Measurements from ENCODE around the gene APOBEC3A.
A peak's percentile ranks its signal among the peaks of the same experiment; 100 is the strongest.
"Not testable (repeated sequence)": the region's sequence is repeated elsewhere in the genome, so short reads cannot be mapped to it uniquely, and the experiment has no call there.

APOBEC3A gene

DNA sequence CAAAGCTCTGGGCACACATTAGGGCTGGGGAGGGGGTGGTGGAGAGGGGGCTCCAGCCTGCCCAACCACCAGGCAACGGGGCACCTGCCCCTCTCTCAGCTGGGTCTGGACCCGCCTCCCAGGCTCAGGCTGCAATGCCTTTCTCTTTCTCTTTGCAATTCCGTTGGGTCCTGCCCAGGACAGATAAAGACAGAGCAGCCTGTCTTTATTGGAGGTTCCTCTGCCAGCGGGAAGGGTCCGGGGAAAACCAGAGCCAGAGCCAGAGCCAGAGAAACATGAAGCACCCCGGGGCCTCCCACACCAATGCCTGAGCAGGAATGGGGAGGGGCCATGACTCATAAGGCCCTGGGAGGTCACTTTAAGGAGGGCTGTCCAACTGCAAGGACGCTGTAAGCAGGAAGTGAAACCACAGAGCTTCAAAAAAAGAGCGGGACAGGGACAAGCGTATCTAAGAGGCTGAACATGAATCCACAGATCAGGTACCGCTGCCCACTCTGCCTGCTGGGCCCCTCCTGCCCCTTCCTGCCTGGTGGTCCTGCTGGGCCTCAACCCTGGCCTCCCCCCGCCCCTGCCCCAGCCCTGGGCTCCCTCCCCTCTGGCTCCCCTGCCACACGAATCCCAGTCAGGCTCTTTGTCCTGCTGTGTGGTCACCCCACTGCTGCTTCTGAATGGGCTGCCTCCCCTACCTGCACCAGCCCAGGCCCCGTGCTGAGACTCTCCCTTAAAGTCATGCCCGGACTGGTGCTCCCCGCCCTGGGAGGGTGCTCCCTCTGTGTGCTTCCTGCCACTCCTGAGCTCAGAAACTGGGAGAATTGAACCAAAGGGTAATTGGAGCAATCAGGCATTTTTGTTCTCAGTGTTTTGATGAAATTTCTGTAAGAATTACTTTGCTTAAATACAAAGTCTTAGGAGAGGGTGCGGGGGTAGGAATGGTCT, 24.9 kb downstream of the APOBEC3A start, which contains the start of gene APOBEC3B:
APOBEC3B (plus strand) TSS at position 356 of the 936 bp plus-strand sequence; CDS start at position 463, 107 bp downstream.
- peak; percentile 82 for DNase-seq (ENCODE audit: low read depth)

DNA sequence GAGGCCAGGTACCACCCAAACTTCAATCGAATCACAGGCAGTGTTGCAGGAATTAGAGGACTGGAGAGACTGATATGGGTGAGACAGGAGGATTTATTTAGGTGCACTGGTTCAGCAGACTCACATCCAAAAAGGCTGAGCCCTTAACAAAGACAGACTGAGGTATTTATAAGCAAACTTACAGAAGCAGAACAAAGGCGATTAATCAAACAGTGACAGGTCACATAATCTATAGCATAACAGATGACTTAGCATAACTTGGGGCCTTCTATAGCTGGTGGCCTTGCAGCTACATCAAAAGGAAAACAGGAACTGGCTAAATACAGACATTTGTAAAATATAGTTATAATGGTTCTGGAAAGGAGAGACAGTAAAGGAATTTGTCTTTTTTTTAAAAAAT, 26.8 kb downstream of the APOBEC3A start:
- DNase-seq (ENCODE audit: low read depth), result no peak

DNA sequence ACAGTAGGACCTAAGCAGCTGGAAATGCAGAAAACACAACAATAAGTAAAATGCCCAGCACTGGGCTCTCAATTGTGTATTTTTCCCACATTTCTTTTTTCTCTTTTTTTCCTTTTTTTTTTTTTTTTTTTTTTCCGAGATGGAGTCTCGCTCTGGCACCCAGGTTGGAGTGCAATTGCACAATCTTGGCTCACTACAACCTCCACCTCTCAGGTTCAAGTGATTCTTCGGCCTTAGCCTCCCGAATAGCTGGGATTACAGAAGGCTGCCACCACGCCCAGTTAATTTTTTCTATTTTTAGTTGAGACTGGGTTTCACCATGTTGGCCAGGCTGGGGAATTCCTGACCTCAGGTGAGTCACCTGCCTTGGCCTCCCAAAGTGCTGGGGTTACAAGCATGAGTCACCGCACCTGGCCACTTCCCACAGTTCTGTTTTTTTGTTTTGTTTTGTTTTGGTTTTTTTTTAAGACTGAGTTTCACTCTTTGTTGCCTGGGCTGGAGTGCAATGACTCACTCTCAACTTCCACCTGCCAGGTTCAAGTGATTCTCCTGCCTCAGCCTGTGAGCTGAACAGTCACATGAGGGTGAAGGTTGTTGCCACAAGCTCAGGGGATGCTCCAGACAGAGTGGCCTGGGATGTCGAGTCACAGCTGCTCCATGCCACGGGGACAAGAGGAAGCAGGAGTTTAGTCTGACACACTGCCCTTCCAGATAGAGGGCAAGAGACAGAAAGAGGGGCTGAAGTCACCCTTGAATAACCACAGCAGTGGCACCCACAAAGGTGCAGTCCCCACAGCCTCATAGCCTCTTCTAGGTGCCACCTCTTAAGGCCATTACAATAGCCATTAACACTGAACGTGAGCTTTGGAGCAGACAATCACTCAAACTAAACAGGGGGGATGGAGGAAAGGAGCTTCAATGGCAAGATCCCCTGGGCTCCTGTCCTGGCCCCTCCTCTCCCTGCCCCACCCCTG, 27.7 kb downstream of the APOBEC3A start:
- DNase-seq (ENCODE audit: low read depth), result not testable (repeated sequence)

DNA sequence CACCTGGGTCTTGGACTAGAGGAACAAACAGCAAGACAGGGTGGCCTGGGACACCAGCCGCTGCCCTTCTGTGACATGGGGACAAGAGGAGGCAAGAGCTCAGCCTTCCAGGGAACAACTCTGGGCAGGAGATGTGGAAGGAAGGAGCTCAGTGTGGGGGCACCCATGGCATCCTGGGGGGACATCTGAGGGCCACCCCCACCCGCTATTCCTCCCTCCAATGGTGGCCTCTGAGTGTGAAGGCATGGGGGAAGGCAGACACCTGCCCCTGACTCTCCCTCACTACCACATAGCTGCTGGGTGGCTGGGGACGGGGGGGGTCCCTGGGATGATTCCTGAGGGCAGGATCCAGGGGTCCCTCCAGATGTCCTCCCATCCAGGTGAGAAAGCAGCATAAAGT, 29.2 kb downstream of the APOBEC3A start:
- no peak for DNase-seq (ENCODE audit: low read depth)

DNA sequence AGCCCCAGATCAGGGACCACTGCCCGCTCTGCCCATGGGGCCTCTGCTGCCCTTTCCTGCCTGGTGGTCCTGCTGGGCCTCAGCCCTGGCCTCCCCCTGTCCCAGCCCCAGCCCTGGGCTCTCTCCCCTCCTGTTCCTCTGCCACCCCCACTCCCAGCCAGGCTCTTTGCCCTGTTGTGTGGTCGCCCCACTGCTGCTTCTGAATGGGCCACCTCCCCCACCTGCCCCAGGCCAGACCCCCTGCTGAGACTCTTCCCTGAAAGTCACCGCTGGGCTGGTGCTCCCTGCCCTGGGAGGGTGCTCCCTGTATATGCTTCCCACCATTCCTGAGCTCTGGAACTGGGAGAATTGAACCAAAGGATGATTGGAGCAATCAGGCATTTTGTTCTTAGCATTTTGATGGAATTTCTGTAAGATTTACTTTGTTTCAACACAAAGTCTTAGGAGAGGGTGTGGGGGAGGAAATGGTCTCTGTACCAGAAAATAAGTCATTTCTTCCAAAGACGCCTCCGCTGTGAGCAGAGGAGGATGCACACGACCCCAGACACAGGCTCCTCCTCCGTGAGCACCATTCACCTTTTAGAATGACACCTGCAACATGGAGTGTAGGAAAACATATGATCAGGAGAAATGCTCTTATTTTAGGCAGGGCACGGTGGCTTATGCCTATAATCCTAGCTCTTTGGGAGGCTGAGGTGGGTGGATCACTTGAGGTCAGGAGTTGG, 29.9 kb downstream of the APOBEC3A start:
- DNase-seq (ENCODE audit: low read depth), result no peak

DNA sequence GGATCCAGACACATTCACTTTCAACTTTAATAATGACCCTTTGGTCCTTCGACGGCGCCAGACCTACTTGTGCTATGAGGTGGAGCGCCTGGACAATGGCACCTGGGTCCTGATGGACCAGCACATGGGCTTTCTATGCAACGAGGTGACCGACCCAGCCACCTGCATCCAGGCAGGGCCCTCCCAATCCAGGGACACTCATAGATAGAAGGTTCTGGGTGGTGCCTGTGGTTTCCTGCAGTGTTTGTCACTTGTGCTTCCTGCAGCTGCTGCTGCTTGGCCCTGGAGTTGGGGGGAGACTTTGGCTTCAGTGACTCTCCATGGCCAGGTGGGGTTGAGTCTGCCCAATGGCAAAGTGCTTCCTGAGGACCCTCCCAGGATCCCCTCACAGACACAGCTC, 32.1 kb downstream of the APOBEC3A start:
- no peak for DNase-seq (ENCODE audit: low read depth)

DNA sequence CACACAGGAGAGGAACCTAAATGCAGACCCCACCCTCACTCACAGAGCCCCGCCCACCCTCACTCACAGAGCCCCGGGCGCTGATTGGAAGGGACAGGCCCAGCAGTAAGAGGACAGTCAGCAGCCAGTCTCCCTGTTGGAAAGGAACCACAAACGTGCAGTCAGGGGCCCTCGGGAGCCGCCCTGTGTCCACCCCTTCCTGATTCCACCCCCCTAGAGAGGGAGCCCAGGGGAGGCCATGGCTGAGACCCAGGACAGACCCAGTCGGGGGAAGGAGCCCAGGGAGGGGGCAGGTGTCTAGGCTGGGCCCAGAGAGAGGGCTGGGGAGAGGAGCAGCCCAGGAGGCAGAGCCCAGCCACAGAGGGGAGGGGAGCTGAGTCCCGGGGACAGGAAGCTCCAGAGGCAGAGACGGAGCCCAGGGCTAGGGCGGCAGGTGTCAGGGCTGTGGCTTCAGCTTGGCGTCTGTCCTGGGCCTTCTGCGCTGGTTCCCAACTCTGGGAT, 35.5 kb downstream of the APOBEC3A start:
- DNase-seq (ENCODE audit: low read depth), result not testable (repeated sequence)

DNA sequence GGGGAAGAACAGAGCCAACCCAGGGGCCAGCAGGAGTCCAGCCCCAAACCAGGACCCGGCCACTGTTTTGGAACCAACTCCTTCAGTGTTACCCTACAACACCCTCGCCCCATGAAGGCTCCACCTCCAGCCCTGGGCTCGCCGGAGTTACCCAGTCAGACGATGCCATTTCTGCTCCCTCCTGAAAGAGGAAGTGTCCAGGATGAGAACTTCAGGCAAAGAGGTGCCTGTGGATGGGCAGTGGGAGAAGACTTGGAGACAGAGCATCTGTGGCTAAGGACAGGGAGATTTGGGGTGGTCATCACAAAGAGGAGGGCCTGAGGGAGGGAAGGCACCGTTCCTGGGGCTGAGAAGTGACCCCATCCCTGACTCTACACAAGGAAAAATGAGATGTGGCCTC, 38.7 kb downstream of the APOBEC3A start:
- DNase-seq (ENCODE audit: low read depth), result no peak

DNA sequence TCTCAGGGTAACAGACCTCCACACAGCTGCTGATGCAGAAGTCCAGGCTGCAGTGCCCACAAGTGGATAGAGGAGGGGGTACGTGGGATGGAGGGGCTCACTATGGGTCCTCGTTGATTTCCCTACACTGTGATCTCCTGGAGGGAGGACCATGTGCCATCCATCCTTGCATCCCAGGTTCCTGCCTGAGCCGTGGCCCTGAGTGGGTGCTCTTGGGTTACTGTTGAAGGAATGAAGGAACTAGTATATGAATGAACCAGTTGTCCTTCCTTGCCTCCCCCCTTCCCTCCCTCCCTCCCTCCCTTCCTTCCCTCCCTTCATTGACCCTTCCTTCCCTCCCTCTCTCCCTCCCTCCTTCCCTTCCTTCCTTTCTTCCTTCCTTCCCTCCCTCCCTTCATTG, 40.1 kb downstream of the APOBEC3A start:
- DNase-seq (ENCODE audit: low read depth), result no peak

DNA sequence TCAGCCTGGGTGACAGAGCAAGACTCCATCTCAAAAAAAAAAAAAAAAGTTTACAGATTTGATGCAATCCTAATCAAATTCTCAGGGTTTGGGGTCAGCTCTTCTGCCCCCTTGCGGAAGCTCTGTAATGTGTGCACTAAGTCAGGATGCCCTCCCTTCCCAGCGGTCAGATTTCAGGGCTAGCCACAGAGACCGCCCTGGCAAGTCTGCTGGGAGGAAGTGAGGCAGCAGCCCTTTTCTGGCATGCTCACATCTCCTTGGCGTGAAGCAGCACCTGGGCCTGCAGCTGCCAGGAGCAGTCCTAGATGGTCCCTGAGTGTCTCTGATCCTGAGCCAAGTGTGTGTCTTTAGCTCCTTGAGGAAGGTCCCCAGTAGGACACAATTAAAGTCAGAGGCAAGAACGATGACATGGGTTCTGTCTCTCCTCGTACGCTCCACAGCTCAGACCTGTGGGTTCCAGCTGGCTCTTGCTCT, 45.8 kb downstream of the APOBEC3A start:
- DNase-seq (ENCODE audit: low read depth), result peak; percentile 83

DNA sequence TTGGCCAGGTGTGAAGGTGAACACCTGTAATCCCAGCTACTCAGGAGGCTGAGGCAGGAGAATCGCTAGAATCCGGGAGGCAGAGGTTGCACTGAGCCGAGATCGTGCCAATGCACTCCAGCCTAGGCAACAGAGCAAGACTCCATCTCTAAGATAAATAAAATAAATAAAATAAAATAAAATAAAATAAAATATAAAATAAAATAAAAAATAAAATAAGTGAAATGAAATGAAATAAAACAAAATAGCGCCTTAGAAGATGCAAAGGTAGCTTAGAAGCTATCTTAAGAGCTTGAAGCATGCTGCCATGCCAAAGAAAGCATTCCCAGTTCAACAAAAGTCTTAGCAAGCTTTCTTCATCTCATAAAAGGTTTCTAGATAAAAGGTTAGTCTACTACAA, 49.8 kb downstream of the APOBEC3A start:
- DNase-seq (ENCODE audit: low read depth), result no peak

DNA sequence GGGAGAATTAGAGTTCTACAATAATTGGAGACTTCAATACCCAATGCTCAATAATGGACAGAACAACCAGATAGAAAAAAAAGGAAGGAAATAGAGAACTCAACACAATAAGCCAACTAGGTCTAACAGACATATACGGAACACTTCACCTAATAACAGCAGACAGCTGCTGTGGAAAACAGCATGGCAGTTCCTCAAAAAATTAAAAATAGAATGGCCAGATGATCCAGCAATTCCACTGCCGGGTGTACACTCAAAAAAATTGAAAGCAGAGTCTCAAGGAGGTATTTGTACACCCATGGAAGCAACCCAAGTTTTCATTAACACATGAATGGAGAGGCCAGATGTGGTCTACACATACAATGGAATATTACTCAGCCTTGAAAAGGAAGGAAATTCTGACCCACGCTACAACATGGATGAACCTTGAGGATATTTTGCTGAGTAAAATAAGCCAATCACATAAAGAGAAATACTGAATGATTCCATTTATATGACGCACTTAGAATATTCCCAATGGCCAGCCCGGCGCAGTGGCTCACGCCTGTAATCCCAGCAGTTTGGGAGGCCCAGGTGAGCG, 51.0 kb downstream of the APOBEC3A start:
- DNase-seq (ENCODE audit: low read depth), result not testable (repeated sequence)

DNA sequence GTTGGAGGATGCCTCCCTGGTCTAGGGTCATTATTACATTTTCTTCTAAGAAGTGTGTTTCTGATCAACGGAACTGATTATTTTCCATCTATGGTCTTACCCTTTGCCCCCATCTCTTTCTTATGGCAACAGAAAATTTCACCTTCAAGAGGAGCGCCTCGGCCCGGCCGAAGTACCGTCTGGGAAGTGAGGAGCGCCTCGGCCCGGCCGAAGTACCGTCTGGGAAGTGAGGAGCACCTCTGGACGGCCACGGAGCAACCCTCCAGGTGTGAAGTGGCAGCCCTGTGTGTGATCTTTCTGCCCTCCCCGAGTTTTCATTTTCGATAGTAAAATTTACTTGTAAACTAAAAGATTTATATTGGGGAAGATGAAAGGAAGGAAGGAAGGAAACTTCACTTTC, 53.5 kb downstream of the APOBEC3A start:
- DNase-seq (ENCODE audit: low read depth), result no peak
